ENCODE results near the gene LAS1L. TPM values are rescaled to one million over a fixed set of nuclear protein-coding genes. Genes with fewer than 3 reads are reported as not detected.

Gene LAS1L
- total RNA-seq: 10 to 100 TPM; 22.7 to 32.0 TPM

DNA sequence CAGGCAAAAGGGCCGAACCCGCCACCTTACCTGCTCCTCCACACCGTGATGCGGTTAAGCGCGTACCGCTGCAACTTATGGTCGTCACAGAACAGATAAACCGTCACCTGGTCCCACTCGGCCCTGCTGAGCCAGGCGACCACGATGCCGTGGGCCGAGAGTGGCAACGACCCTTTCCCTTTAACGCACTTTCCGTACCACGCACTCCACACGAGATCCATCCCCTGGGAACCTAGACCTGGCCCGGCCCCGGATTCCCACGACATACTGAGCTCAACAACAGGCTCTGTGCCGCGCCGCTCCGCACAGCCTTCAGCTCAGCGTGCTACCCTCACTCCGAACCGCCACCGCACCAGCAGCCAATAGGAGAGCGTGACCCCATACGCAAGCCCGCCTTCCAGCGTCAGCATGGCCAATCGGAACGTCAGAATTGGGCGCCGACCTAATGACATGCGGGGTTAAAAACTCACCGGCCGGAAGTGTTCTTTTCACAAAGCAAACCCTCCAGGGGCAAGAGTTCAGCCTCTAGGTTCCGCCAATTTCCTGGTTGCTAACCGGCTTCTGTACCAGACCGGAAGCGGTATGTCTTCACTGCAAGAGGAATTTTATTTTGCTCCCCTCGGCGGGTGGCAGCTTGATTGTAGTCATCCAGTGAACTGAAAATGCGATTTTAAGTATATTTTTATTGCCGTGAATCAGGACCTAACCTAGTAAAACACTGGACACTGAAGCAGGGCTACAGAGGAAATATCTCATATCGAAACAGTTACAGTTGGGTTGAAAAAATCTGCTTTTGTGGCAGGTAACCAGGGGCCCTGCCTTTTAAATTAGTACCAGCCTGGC, at the start of gene LAS1L:
LAS1L (minus strand) TSS at position 338 of the 843 bp plus-strand sequence; CDS start at position 266, 72 bp downstream.

Other genes with a start within 250 kb of the LAS1L start
- gene MSN, start 132.9 kb upstream of the LAS1L start, total RNA-seq: 100 to 1,000 TPM; 159 to 261 TPM